Measurements from ENCODE around the gene CAB39.

The CAB39 gene

DNA sequence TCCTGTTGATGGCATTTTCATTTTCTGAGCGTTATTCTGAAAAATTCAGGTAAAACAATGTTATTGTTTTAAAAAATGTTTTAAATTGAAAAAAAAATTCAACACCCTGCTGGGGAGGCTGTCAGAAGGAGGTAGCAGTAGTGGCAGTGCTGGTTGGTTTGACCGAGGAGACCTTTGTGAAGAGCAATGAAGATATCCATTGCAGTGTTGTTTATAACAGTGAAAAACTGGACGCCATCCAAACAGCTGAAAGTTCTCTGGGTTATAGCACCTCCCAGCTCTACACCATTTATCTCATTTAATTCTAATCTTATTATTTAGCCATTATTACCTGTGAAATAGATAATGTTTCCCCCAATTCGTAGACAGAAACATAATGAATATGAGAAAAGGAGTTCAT lies 139.5 kb downstream of the CAB39 start (continued):
- no peak for TF ChIP-seq ZFP30 (CRISPR knock-in tag; IDR thresholded peaks at IDR 0.05)
- no peak for TF ChIP-seq SNAI2 (CRISPR knock-in tag; IDR thresholded peaks at IDR 0.05)
- TF ChIP-seq RARB (CRISPR knock-in tag; IDR thresholded peaks at IDR 0.05), result no peak
- no peak for TF ChIP-seq TOX (CRISPR knock-in tag; IDR thresholded peaks at IDR 0.05; ENCODE audit: borderline replicate concordance)
- TF ChIP-seq, protein P1, sequence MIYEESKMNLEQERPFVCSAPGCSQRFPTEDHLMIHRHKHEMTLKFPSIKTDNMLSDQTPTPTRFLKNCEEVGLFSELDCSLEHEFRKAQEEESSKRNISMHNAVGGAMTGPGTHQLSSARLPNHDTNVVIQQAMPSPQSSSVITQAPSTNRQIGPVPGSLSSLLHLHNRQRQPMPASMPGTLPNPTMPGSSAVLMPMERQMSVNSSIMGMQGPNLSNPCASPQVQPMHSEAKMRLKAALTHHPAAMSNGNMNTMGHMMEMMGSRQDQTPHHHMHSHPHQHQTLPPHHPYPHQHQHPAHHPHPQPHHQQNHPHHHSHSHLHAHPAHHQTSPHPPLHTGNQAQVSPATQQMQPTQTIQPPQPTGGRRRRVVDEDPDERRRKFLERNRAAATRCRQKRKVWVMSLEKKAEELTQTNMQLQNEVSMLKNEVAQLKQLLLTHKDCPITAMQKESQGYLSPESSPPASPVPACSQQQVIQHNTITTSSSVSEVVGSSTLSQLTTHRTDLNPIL (CRISPR knock-in tag; IDR thresholded peaks at IDR 0.05; ENCODE audit: low read depth), result no peak
- TF ChIP-seq ARNTL (CRISPR knock-in tag; IDR thresholded peaks at IDR 0.05; ENCODE audit: borderline replicate concordance, low read depth), result no peak

DNA sequence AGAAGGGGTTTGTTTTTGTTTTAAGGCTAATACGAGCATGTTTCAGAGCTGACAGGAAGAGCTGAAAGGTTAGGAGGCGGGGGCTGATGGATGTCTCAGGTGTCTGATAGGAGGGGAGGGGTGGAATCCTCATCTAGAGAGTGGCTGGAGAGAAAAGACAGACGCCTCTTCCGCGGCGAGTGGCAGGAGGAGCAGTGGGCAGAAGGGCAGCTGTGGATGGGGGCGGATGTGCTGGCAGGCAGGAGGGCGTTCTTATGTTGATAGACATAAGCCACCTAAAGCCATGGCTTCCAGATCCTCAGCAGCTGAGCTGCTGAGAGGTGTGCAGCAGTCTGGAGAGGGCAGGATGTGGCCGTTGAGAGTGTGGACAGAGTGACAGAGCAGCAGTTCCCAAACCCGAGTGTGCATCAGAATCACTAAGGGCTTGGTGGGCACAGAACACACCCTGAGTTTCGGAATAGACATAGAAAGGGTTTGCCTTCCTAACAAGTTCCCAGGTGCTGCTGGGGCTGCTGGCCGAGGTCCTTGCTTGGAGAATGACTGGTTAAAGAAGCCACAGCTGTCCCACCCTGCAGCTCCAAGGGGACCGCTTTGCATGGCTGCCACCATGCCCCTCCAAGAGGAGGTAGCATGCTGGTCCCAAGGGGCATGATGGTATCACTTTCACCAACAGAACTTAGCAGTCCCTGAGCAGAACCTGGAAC lies 149.1 kb downstream of the CAB39 start:
- no peak for ATAC-seq
- TF ChIP-seq SNAI2 (CRISPR knock-in tag; IDR thresholded peaks at IDR 0.05) (no peak), GLIS3 (CRISPR knock-in tag; IDR thresholded peaks at IDR 0.05) (no peak), ESRRG (CRISPR knock-in tag; IDR thresholded peaks at IDR 0.05) (no peak), ZC3H10 (CRISPR knock-in tag; IDR thresholded peaks at IDR 0.05) (no peak), CSDC2 (CRISPR knock-in tag; IDR thresholded peaks at IDR 0.05) (no peak), TCF4 (CRISPR knock-in tag; IDR thresholded peaks at IDR 0.05; ENCODE audit: borderline replicate concordance) (no peak), ISL1 (CRISPR knock-in tag; IDR thresholded peaks at IDR 0.05) (no peak), ZFP3 (CRISPR knock-in tag; IDR thresholded peaks at IDR 0.05) (no peak)
- TF ChIP-seq, protein P2, sequence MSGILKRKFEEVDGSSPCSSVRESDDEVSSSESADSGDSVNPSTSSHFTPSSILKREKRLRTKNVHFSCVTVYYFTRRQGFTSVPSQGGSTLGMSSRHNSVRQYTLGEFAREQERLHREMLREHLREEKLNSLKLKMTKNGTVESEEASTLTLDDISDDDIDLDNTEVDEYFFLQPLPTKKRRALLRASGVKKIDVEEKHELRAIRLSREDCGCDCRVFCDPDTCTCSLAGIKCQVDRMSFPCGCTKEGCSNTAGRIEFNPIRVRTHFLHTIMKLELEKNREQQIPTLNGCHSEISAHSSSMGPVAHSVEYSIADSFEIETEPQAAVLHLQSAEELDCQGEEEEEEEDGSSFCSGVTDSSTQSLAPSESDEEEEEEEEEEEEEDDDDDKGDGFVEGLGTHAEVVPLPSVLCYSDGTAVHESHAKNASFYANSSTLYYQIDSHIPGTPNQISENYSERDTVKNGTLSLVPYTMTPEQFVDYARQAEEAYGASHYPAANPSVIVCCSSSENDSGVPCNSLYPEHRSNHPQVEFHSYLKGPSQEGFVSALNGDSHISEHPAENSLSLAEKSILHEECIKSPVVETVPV (CRISPR knock-in tag; IDR thresholded peaks at IDR 0.05), result no peak
- TF ChIP-seq, protein P1 (CRISPR knock-in tag; IDR thresholded peaks at IDR 0.05; ENCODE audit: low read depth), result no peak
- TF ChIP-seq, protein P3, sequence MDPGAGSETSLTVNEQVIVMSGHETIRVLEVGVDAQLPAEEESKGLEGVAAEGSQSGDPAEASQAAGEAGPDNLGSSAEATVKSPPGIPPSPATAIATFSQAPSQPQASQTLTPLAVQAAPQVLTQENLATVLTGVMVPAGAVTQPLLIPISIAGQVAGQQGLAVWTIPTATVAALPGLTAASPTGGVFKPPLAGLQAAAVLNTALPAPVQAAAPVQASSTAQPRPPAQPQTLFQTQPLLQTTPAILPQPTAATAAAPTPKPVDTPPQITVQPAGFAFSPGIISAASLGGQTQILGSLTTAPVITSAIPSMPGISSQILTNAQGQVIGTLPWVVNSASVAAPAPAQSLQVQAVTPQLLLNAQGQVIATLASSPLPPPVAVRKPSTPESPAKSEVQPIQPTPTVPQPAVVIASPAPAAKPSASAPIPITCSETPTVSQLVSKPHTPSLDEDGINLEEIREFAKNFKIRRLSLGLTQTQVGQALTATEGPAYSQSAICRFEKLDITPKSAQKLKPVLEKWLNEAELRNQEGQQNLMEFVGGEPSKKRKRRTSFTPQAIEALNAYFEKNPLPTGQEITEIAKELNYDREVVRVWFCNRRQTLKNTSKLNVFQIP (CRISPR knock-in tag; IDR thresholded peaks at IDR 0.05; ENCODE audit: borderline replicate concordance, low read depth), result no peak
- TF ChIP-seq, protein P4, sequence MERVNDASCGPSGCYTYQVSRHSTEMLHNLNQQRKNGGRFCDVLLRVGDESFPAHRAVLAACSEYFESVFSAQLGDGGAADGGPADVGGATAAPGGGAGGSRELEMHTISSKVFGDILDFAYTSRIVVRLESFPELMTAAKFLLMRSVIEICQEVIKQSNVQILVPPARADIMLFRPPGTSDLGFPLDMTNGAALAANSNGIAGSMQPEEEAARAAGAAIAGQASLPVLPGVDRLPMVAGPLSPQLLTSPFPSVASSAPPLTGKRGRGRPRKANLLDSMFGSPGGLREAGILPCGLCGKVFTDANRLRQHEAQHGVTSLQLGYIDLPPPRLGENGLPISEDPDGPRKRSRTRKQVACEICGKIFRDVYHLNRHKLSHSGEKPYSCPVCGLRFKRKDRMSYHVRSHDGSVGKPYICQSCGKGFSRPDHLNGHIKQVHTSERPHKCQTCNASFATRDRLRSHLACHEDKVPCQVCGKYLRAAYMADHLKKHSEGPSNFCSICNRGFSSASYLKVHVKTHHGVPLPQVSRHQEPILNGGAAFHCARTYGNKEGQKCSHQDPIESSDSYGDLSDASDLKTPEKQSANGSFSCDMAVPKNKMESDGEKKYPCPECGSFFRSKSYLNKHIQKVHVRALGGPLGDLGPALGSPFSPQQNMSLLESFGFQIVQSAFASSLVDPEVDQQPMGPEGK (CRISPR knock-in tag; IDR thresholded peaks at IDR 0.05; ENCODE audit: borderline replicate concordance), result no peak

DNA sequence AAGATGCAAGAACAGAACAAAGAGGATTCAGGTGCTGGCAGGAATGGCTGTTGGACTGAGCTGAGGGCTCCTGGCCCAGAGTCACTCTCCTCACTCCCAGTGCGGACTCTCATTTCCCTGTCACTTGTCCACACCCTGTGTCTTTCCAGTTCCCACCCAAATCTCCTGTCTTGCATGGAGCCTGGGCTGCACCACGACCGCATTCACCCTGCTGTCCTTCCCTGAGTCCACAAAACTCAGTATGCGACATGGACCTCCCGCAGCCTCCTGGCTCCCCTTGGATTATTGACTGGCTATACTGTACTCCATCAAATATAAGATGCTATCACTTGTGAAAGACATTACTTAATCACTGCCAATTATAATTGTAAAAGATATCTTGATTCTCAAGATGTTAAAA lies 149.7 kb downstream of the CAB39 start:
- no peak for ATAC-seq
- TF ChIP-seq ZNF565 (CRISPR knock-in tag; conservative IDR thresholded peaks at IDR 0.05; ENCODE audit: low read depth) (no peak), RARB (CRISPR knock-in tag; IDR thresholded peaks at IDR 0.05) (no peak), ZNF70 (CRISPR knock-in tag; IDR thresholded peaks at IDR 0.05) (no peak), ZNF8 (CRISPR knock-in tag; IDR thresholded peaks at IDR 0.05) (no peak), GLIS3 (CRISPR knock-in tag; IDR thresholded peaks at IDR 0.05) (no peak), OSR1 (CRISPR knock-in tag; IDR thresholded peaks at IDR 0.05) (no peak), TCF4 (CRISPR knock-in tag; IDR thresholded peaks at IDR 0.05; ENCODE audit: borderline replicate concordance) (no peak), ISL1 (CRISPR knock-in tag; IDR thresholded peaks at IDR 0.05) (no peak), CSDC2 (CRISPR knock-in tag; IDR thresholded peaks at IDR 0.05) (no peak)
- TF ChIP-seq, protein P1 (CRISPR knock-in tag; IDR thresholded peaks at IDR 0.05; ENCODE audit: low read depth), result no peak
- TF ChIP-seq, protein P3 (CRISPR knock-in tag; IDR thresholded peaks at IDR 0.05; ENCODE audit: borderline replicate concordance, low read depth), result no peak
- TF ChIP-seq, protein P5, sequence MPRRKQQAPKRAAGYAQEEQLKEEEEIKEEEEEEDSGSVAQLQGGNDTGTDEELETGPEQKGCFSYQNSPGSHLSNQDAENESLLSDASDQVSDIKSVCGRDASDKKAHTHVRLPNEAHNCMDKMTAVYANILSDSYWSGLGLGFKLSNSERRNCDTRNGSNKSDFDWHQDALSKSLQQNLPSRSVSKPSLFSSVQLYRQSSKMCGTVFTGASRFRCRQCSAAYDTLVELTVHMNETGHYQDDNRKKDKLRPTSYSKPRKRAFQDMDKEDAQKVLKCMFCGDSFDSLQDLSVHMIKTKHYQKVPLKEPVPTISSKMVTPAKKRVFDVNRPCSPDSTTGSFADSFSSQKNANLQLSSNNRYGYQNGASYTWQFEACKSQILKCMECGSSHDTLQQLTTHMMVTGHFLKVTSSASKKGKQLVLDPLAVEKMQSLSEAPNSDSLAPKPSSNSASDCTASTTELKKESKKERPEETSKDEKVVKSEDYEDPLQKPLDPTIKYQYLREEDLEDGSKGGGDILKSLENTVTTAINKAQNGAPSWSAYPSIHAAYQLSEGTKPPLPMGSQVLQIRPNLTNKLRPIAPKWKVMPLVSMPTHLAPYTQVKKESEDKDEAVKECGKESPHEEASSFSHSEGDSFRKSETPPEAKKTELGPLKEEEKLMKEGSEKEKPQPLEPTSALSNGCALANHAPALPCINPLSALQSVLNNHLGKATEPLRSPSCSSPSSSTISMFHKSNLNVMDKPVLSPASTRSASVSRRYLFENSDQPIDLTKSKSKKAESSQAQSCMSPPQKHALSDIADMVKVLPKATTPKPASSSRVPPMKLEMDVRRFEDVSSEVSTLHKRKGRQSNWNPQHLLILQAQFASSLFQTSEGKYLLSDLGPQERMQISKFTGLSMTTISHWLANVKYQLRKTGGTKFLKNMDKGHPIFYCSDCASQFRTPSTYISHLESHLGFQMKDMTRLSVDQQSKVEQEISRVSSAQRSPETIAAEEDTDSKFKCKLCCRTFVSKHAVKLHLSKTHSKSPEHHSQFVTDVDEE (CRISPR knock-in tag; IDR thresholded peaks at IDR 0.05), result no peak
- TF ChIP-seq, protein P4 (CRISPR knock-in tag; IDR thresholded peaks at IDR 0.05; ENCODE audit: borderline replicate concordance), result no peak

Data from SK-N-SH treated with all-trans-retinoic acid at 6 μM for 48 hours (cell line).